ENCODE results near the gene OBSL1.

GRCh38 chr2:219521066-219521880, 50.1 kb downstream of the OBSL1 start:
- peak; percentile 49 to 61 (median 57) for TF ChIP-seq CTCF (IDR thresholded peaks at IDR 0.05)
- TF ChIP-seq POLR2A (IDR thresholded peaks at IDR 0.05) = no peak

Data from testis (tissue), 2 donors.